HK-2 (cell line): ENCODE measurements around the gene ZDHHC11B.

Source experiments
- DNase-seq: peaks from one replicate; pipeline ENCODE4 v3.0.0-alpha.2; 2018; ENCODE audit not compliant: unreplicated experiment

Gene ZDHHC11B

DNA sequence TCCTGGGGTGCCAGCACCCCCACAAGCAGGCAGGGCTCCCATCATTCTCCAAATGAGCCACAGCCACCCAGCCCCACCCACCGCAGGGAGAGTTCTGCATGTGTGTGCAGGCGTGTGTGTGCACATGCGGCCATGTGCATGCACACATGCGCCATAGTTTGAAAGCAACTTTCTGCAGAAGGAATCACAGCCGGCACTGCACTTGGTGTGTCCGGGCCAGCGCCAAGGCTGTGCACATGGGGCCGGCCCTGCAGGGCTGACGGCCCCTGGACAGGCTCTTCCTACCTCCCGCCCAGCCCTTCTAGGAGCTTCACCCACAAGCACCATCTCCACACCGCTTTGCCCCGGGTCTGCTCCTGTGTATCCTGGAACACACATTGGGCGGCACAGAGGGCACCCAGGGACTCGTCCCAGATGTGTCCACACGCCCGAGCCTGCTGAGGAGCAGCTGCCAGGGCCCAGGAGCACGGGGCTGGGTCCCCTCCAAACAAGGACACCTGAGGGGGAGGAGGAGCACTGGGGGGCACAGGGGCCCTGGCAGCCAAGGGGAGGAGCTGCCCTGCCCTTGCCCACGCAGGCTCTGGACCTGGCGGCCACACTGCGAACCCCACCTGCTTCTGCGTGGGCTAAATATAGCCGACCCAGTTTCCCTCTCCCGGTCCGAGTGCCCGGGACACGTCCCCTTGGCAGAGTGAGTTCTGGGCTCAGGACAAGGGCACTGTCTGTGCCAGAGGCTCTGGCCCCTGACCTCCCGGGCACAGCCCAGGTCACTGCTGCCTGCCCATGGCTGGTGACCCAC is 110.5 kb downstream of the ZDHHC11B start:
- DNase-seq = peak; percentile 16

DNA sequence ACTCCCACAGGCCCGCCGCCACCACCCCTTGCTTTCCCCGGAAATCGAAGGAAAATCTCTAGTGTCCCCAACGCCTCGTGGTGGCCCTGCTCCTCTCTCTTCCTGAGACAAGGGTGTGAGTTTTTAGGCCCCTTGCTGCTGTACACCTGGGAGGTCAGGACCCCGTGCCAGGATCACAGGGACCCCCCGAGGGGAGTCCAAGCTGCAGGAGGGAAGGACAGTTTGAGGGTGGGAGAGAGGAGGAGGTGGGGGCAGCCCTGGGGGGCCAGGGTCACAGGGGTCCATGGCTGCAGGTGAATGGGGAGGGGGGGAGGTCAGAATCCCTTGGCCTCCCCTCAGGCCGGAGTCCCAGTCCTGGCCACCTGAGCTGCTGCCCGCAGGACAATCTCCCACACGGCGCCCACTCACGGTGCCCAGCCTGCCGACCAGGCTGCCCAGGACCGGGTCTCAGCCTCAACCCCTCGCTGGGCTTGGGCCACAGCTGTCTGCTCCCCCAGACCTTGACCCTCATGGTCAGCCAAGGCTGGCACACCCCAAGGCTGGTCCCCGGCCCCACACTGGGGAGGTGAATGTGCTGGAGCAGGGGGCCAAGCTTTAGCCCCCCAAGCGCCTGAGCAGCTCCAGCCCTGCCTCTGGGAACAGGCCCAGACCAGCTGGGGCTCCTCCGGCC is 111.2 kb downstream of the ZDHHC11B start:
- DNase-seq = peak; percentile 18

DNA sequence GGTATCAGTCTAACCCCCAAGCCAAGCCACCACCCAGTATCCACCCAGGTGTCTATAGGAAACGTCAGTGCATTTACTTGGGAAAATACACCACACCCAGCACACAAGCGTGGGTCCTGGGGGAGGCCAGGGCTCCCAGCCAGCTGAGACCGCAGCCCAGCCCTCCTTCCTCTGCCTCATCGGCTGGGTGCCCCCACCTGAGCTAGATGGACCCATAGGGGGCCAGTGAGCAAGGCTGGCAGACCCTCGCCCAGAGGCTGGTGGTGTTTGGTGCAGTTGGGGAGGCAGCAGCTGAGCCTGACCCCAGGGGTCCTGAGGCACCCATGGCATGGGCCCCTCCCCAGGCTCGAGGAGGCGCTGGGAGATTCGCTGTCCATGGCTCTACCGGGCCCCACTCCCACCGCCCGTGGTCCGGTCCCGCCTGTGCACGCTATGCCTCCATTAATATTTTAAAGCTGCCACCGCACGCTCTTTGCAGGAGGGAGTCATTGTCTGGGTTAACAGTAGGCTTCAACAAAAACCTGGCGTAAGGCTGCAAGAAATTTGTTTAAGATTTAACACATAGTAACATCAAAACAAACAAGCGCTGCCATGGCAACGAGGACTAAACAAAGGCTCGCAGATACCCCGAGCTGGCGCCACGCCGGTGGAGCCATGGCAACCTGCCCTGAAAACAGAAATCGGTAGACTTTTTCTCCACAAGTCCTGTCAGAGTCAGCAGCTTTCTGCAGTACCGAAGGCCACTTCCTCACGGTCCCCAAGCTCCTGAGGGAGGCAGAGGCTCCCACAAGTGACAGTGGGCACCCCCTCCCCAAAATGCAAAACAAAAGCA is 112.0 kb downstream of the ZDHHC11B start:
- DNase-seq = peak; percentile 65

DNA sequence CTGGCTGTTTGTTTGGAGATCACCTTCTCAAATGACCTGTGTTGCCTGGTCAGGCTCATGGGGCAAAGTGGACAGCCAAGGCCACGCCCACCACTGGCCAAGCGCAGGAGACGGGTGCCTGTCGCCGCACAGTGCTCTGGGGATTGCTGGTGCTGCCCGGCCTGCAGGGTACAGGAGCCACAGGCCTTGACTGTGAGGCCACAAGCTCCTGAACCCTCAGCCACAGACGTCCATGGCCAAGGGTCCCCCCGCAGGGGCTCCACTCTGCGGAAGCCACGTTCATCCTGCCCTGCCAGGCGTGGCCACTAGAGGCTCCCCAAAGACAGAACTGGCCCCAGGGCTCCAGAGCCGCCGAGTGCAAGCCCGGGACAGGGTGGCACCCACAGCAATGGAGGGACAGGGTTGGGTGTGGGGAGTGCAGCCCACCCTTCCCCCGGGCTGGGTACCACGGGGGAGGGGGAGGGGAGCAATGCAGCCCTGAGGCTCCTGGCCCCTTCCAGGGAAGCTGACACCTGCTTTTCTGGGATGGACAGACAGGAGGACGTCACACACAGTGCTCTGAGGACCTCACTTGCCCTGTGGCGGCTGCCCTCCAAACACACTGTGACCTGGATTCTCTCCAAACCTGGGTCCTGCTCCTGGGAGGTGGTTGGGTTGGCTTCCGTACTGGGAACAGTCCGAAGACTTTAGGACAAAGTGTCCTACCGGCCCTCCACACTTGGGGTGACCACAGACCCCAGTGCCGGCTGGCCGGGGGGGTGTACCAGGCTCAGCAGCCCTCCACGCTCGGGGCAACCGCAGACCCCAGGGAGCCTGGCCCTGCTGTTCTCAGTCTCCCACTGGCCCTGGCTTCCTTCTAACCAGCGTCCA is 112.8 kb downstream of the ZDHHC11B start:
- peak; percentile 71 for DNase-seq

DNA sequence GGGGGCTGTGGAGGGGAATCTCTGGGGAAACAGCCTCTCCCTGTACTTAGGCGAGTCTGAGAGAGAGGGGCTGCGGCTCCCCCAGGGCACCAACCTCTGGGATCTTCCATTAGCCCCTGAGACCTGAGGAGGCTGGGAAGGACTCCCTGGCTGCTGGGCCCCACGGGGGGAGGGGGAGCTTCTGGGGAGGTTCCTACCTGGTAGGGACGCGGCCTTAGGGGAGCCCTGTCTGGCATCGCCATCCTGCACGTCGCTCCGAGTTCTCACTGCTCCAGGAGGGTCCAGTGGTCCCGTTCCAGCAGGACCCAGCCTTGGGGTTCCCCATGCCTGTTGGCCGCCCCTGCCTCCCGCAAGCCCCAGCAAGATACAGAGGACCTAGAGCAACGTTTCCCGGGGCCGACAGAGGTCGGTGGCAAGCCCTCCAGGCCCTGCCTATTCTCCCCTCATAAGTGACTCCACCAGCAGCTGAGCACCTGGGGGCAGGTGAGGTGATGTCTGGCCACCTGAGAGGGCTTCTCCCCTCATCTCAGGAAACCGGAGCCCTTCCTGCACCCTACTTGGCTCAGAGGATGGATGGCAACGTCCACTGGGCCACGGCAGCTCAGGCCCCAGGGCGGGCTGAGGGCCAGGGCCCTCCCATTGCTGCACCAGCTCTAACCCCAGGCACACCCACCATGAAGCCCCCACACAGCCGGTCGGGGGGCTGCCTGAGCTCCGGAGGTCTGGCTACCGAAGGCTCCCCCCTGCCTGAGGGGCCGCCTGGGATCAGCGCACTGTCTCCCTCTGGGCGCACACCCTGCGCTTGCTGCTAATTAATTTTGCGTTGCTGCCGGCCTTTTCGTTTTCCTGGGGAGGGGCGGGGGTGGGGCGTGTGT is 113.9 kb downstream of the ZDHHC11B start:
- no peak for DNase-seq

DNA sequence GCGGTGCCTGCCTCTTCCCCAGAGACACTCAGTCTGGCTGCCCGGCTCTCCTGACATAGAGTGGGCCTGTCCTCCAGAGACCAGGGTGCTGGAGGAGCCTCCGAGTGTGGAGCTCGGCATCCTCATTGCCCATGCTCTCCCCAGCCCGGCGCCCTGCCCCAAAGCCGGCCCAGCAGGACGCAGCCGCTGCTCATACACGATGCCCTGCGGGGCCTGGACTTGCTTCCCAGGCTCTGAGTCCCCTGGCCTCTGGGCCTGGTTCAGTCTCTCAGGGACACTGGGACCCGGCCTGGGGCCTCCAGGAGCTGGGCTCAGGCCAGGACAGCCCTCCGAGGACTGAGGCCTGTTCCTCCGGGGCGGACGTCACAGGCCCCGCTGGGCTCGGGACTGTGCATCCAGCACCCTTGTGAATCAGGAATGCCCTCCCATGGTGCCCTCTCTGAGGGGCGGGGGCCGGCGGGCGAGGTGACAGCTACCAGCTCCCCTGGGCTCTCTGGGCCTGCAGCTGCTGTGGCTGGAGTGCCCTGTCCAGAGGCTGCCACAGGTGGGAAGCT is 114.6 kb downstream of the ZDHHC11B start:
- DNase-seq = no peak

DNA sequence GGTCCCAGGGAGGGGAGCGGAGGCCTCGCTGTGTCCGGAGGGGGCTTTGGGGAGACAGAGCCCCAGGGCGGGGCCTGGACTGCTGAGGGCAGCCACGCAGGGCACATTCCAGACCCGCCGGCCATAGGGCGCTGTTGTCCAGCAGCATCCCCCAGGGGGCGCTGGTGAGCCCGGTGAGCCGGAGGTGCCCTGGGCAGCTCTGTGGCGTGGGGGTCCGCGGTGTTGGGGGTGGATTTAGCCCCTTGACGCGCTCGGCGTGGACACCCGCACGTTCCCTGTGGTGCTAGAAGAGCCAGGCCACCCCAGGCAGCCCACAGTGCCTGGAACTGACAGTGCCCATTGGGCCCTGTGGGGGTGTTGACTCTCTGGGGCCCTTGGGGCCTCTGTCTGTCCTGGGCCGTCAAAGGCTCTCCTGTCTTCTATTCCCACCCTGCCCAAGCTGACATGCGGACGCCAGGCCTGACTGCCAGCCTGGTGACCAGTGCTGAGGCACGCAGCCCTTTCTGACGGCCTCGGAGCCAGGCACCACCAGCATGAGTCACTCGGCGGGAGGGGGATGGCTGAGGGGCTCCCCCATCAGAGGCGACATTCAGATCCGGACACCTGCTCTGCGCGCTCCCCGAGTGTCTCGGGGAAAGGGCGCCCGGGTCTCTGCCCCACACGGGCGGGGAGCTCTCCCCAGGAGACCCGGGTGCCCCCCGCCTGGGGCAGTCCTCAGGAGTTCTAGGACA is 115.3 kb downstream of the ZDHHC11B start:
- no peak for DNase-seq

DNA sequence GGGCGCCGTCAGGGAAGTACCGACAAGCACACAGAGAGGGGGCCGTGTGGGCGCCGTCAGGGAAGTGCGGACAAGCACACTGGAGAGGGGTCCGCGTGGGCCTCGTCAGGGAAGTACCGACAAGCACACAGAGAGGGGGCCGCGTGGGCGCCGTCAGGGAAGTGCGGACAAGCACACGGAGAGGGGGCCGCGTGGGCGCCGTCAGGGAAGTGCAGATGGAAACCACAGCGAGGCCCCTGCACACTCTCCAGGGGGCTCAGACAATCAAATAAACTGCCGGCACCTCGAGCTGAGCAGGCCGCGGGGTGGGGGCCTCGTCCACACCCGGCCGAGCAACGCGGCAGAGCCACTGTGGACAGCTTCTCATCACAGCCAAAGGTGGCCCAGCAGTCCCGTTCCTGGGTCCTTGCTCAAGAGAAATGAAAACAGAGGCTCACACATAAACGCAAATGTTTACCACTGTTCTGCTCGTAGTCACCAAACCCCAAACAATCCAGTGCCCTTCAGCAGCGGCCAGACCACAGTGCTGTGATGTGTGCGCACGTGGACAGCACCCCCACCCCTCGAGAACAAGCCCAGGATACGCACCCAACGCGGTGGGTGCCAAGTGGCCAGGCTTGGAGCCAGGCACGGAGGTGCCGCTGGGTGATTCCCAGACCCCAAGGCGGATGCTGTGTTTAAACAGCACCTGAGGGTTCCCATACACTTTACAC is 116.1 kb downstream of the ZDHHC11B start:
- DNase-seq = no peak

DNA sequence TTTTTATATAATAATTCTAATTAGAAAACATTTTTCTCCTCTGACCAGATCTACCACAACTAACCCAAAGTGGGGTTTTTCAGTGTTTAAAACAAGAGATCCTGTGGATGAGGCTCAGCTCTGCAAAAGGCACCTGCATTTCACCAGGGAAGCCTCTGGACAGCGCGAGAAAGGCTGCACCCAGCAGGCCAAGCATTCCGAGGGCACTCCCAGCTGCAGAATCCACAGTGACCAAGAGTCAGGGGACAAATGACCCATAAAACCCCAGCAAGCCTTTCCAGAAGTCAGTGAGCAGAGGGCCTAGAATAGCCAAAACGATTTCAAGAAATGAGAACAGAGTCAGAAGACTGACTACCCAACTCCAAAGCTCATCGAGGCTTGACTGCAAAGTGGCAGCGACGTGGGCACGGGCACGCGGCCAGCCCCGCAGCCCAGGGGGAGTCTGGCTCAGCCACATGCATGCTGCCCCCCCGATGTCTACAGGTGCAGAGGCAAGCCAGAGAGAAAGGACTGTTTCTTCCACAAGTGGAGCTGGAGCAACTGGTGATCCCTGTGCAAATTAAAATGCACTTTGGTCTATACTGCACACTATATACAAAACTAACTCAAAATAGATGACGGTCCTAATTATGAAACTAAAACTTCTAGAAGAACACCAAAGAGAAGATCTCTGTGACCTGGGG is 117.6 kb downstream of the ZDHHC11B start:
- no peak for DNase-seq

DNA sequence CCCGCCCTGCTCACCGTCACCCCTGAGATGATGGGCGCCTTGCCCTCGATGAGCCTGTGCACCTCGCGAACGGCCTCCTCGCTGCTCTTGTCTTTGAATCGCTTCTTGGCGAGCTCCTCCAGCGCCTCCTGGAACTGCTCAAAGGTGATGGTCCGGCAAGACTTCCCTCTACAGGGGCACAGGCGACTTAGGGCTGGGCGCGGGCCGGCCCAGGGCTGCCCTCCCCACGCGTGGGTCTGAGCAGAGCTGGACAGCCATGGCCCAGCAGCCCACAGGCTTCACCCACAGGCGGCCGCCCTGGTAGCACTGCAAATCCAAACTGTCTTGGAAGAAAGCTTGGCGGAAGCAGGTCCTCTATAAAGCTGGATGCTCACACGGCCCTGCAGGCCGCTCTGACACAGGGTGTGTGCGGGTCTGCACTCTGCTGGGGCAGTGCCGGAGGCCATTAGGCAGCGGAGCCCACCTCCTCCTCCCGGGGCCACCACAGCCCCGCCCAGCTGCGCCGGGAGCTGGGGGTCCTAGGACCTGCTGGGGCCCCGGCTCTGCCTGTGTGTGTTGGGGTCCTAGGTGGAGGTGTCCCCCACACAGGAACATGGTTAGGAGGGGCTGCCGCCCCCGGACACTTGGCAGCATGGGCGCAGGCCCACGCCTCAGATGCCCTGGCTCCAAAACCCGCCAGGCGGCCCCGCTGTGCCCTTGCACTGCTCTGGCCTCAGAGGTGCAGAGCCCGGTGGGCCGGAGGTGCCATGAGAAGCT is 118.4 kb downstream of the ZDHHC11B start:
- no peak for DNase-seq

DNA sequence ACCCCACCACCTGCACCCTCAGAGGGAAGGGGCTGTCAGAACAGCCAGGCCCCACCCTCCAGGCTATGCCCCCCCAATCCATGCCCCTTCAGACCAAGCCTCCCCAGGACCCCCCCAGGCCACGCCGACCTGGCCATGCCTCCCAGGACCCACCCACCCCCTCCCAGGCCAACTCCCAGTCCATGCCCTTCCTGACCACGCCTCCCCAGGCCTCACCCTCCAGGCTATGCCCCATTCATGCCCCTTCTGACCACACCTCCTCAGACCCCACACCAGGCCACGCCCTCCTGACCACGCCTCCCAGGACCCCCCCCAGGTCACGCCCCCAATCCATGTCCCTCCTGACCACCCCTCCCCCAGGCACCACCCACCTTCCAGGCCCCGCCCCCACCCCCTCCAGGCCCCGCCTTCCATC is 119.0 kb downstream of the ZDHHC11B start:
- DNase-seq = no peak

DNA sequence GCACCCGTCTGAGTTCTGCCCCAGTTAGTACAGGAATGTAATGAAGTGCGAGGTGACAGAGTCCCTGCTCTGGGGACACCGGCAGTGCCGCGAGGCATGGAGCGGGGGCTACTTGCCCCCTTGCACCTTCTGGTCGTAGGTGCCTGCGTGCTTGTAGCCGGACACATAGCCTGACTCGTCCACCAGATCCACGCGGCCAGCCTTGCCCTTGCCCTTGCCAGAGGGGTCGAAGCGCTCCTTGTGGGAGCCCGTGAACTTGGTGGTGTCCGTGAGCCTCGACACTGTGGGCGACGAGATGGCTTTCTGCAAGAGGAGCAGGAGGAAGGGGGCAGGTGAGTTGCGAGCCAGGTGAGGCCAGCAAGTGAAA is 119.6 kb downstream of the ZDHHC11B start:
- DNase-seq = no peak

DNA sequence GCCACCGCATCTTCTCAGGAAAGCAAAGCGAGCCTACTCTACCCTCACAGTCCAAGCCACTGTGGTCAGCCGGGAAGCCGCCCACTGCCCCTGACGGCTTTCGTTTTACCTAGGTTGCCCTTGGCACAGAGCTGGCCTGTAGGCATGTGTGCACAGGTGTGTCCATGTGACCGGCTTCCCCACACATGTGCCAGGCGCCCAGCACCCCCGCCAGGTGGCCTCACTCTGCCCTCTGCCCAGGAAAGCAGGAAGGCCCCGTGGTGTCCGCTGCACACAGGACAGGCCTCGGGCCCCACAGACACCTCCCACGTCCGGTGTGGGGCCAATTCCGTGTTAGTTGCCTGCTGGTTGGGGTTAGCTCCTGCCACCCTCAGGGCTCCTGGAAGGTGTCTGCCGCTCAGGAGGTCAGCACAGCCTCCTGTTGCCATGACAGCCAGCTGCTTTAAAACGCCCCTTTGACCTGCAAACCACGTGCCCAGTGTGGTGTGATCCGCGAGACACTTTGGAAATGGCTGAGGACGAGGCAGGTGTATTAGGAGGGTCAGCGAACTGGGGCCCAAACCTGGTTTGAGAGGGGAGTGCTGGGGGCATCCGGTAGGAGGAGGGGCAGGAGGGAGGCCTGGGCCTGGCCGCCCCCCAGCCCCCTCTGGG is 120.1 kb downstream of the ZDHHC11B start:
- DNase-seq = no peak

DNA sequence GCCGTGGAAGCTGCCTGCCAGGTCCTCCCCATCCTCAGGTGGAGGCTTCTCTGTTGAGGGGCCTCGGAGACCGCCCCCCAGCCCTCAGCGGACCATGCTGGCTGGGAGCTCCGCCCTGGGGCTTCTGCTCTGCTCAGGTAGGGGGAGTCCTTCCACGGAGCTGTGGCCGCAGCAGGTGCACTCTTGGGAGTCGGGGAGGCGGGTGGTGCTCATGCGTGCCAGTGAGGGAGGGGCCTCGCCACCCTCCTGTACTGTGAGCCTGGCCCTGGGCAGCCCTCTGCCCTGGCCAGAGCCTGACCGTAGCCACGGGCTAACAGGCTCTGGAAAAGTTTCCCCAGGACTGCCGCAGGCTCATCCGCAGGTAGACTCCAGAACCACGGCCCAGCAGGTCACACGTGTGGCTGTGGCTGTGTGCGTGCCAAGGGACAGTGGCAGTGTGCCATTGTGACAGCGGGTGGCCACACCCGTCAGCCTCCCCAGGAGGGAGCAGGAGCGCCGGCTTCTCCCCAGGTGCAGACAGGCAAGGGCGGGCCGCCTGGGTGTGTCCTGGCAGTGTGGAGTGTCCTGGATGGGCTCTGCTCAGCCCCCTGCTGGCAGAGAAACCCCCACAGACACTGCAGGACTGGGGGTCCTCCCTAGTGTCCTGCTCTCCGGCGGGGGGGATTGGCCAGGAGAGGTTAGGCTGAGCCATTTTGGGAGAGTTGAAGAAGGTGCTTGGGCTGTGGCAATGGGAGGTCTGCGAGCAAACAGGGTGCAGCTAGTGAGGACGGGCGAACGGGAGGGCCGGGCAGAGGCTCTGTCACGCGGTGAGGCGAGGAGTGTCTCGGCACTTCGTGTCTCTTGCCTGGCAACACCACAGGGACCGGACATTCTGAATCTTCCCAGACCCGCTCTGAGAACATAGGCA is 120.8 kb downstream of the ZDHHC11B start:
- DNase-seq = no peak

DNA sequence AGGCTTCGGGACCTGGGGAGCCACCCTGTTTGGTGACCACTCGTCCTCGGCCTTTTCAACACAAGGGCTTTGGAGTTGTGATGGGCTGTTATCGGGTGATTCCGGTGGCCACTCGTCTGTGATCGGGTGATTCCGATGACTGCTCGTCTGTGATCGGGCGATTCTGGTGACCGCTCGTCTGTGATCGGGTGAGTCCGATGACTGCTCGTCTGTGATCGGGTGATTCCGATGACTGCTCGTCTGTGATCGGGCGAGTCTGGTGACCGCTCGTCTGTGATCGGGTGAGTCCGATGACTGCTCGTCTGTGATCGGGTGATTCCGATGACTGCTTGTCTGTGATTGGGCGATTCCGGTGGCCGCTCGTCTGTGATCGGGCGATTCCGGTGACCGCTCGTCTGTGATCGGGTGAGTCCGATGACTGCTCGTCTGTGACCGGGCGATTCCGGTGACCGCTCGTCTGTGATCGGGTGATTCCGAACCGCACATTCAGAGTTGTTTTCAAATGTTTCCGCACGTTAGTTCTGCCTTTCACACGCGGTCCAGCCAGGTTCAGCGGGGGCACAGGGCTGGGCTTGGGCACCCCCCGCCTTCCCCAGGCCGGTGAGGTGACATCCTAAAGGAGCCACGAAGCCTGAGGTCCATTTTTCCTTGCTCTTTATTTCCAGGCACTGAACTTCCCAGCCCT is 121.6 kb downstream of the ZDHHC11B start:
- no peak for DNase-seq
